Muscle of leg (tissue), 11 donors: ENCODE measurements around the gene ZIC4. TPM values are rescaled to one million over a fixed set of nuclear protein-coding genes. Genes with fewer than 3 reads are reported as not detected.

ENCODE experiments used
- DNase-seq: peaks from one replicate; pipeline ENCODE4 v3.0.0; 2013
- H3K27ac ChIP-seq: one replicate; pipeline ENCODE4 v1.5.1; 2013; ENCODE audit warnings: mild to moderate bottlenecking, low read length, control low read depth
- H3K27me3 ChIP-seq: one replicate; pipeline ENCODE4 v1.6.1; 2013; ENCODE audit warnings: low read length; ENCODE audit not compliant: control insufficient read depth, insufficient read depth
- H3K36me3 ChIP-seq: one replicate; pipeline ENCODE4 v1.6.1; 2013; ENCODE audit warnings: low read length; ENCODE audit not compliant: control insufficient read depth, insufficient read depth
- H3K4me1 ChIP-seq: one replicate; pipeline ENCODE4 v1.6.1; 2013; ENCODE audit warnings: low read length; ENCODE audit not compliant: control insufficient read depth, insufficient read depth
- H3K4me3 ChIP-seq: one replicate; pipeline ENCODE4 v1.5.1; 2013; ENCODE audit warnings: low read length, control low read depth
- H3K9me3 ChIP-seq: replicated peaks from 2 replicates; pipeline ENCODE4 v1.6.1; 2013; ENCODE audit warnings: low read depth, low read length; ENCODE audit not compliant: control insufficient read depth
- WGBS: methylation state at CpG from one replicate; pipeline ENCODE4 v1.1.5; 2013; ENCODE audit warnings: missing lambda C conversion rate; ENCODE audit not compliant: insufficient coverage; 5-methylcytosine and 5-hydroxymethylcytosine counted together
- polyA plus RNA-seq, 8 donors: library from polyadenylated mRNA; unstranded; fragments of 120-200 nt; gene quantifications; one replicate each; pipeline versions ENCODE4 v1.2.1 to v1.2.3, GENCODE V29; 2013; ENCODE audit warnings: inconsistent platforms in 1 of 8, low replicate concordance in 1 of 8; ENCODE audit not compliant: insufficient read length in 8 of 8, insufficient read depth in 1 of 8
- total RNA-seq: library from RNA; stranded (reverse); fragments of 120-200 nt; gene quantifications from one replicate; pipeline ENCODE4 v1.2.4, GENCODE V29; 2013

ZIC4 gene
- total and polyA plus RNA-seq, 9 donors: 1.1 to 6.1 (median 3.6) TPM

- Histone ChIP-seq H3K27ac (no peak overlapping the region), H3K9me3 (no peaks in the 10 kb centered on the region), H3K4me1 (peaks cover 5% of the 10 kb centered on the region), H3K27me3 (peaks cover 53% of the 10 kb centered on the region), H3K4me3 (no peak overlapping the region), H3K36me3 (no peaks in the 10 kb centered on the region)
- no CpG with 5 or more reads among the region's 14 CpGs for WGBS
- DNase-seq: no peak
These were observed 18.4 kb upstream of the ZIC4 start for GRCh38 chr3:147424581-147425387.

GRCh38 chr3:147423798-147424580 is 17.6 kb upstream of the ZIC4 start:
- DNase-seq: peak; percentile 5
- Histone ChIP-seq H3K27me3 (peaks cover 61% of the 10 kb centered on the region), H3K27ac (no peak overlapping the region)

GRCh38 chr3:147423537-147423797 is 17.1 kb upstream of the ZIC4 start:
- H3K27ac ChIP-seq: no peak overlapping the region
- H3K4me3 ChIP-seq: no peak overlapping the region
- peaks cover 66% of the 10 kb centered on the region for H3K27me3 ChIP-seq

More at GRCh38 chr3:147423798-147424580, 17.6 kb upstream of the ZIC4 start:
- no peaks in the 10 kb centered on the region for H3K36me3 ChIP-seq
- WGBS: 8% methylated on average over 20 of the region's 33 CpGs
- H3K4me1 ChIP-seq: peaks cover 11% of the 10 kb centered on the region
- H3K4me3 ChIP-seq: no peak overlapping the region
- no peaks in the 10 kb centered on the region for H3K9me3 ChIP-seq

GRCh38 chr3:147422601-147423536 is 16.5 kb upstream of the ZIC4 start:
- 18% methylated on average over 23 of the region's 36 CpGs for WGBS
- no peak overlapping the region for H3K27ac ChIP-seq
- peaks cover 69% of the 10 kb centered on the region for H3K27me3 ChIP-seq
- no peaks in the 10 kb centered on the region for H3K9me3 ChIP-seq
- H3K4me1 ChIP-seq: peaks cover 12% of the 10 kb centered on the region
- H3K36me3 ChIP-seq: no peaks in the 10 kb centered on the region
- no peak overlapping the region for H3K4me3 ChIP-seq
- DNase-seq: peak; percentile 32

More at GRCh38 chr3:147423537-147423797, 17.1 kb upstream of the ZIC4 start:
- Histone ChIP-seq H3K4me1 (peaks cover 12% of the 10 kb centered on the region), H3K36me3 (no peaks in the 10 kb centered on the region), H3K9me3 (no peaks in the 10 kb centered on the region)
- 14% methylated on average over 1 of the region's 3 CpGs for WGBS
- no peak for DNase-seq

- peak; percentile 9 for DNase-seq
These were observed 15.9 kb upstream of the ZIC4 start for GRCh38 chr3:147422196-147422595.

GRCh38 chr3:147421184-147421912 is 15.0 kb upstream of the ZIC4 start:
- H3K36me3 ChIP-seq: no peaks in the 10 kb centered on the region
- peaks cover 12% of the 10 kb centered on the region for H3K4me1 ChIP-seq
- H3K4me3 ChIP-seq: peak overlapping the region; percentile 27
- H3K27ac ChIP-seq: peak overlapping the region; percentile 53
- peak; percentile 33 for DNase-seq
- peaks cover 69% of the 10 kb centered on the region for H3K27me3 ChIP-seq
- H3K9me3 ChIP-seq: no peaks in the 10 kb centered on the region
- WGBS: 5% methylated on average over 41 of the region's 53 CpGs

More at GRCh38 chr3:147422196-147422595, 15.9 kb upstream of the ZIC4 start:
- no peak overlapping the region for H3K27ac ChIP-seq
- WGBS: 19% methylated on average over 6 of the region's 15 CpGs
- peaks cover 12% of the 10 kb centered on the region for H3K4me1 ChIP-seq
- no peak overlapping the region for H3K4me3 ChIP-seq
- H3K9me3 ChIP-seq: no peaks in the 10 kb centered on the region
- H3K36me3 ChIP-seq: no peaks in the 10 kb centered on the region
- H3K27me3 ChIP-seq: peaks cover 69% of the 10 kb centered on the region

- Histone ChIP-seq H3K36me3 (no peaks in the 10 kb centered on the region), H3K4me1 (peaks cover 12% of the 10 kb centered on the region), H3K9me3 (no peaks in the 10 kb centered on the region), H3K27me3 (peaks cover 69% of the 10 kb centered on the region), H3K27ac (no peak overlapping the region), H3K4me3 (peak overlapping the region; percentile 27)
- 42% methylated on average over 20 of the region's 32 CpGs for WGBS
- DNase-seq: no peak
These were observed 14.2 kb upstream of the ZIC4 start for GRCh38 chr3:147420353-147421183.

GRCh38 chr3:147419781-147420224 is 13.5 kb upstream of the ZIC4 start:
- H3K4me1 ChIP-seq: peaks cover 12% of the 10 kb centered on the region
- 63% methylated on average over 7 of the region's 10 CpGs for WGBS
- no peaks in the 10 kb centered on the region for H3K9me3 ChIP-seq
- no peak overlapping the region for H3K4me3 ChIP-seq
- no peak for DNase-seq
- H3K27me3 ChIP-seq: peaks cover 71% of the 10 kb centered on the region
- no peaks in the 10 kb centered on the region for H3K36me3 ChIP-seq
- H3K27ac ChIP-seq: no peak overlapping the region
